Adrenal gland (tissue), 12 donors: ENCODE results near the gene DIAPH1. TPM values are rescaled to one million over a fixed set of nuclear protein-coding genes. Genes with fewer than 3 reads are reported as not detected.

ENCODE experiments used
- DNase-seq, 7 donors: peaks; one replicate each; pipeline ENCODE4 v3.0.0-alpha.2; 2019 to 2020
- H3K27ac ChIP-seq, 5 donors: fragments of 200-600 bp; sonication (generic) in 4 of 5; 1 replicate in 3 of 5; 2 replicates in 2 of 5; pipeline versions ENCODE4 v1.5.1 to v1.8.0; 2016 to 2020; ENCODE audit warnings: mild to moderate bottlenecking in 1 of 5
- H3K27me3 ChIP-seq: fragments of 200-600 bp; 2 replicates; pipeline ENCODE4 v1.8.0; 2021
- H3K36me3 ChIP-seq, 2 donors: fragments of 200-600 bp; replicated peaks in 1 of 2; 1 replicate in 1 of 2; 2 replicates in 1 of 2; pipeline versions ENCODE4 v1.5.1 to v1.8.0; 2018 to 2022
- H3K4me1 ChIP-seq, 2 donors: fragments of 200-600 bp; replicated peaks in 1 of 2; 1 replicate in 1 of 2; 2 replicates in 1 of 2; pipeline versions ENCODE4 v1.5.1 to v1.8.0; 2018 to 2021
- H3K4me3 ChIP-seq, 4 donors: fragments of 200-600 bp; sonication (generic) in 3 of 4; one replicate each; pipeline ENCODE4 v1.5.1; 2016 to 2018
- H3K9me3 ChIP-seq, 3 donors: fragments of 200-600 bp; sonication (generic) in 1 of 3; replicated peaks in 1 of 3; 1 replicate in 2 of 3; 2 replicates in 1 of 3; pipeline versions ENCODE4 v1.5.1 to v1.8.0; 2016 to 2021
- POLR2A ChIP-seq, 2 donors: fragments of 450-650 bp; IDR thresholded peaks; one replicate each; pipeline ENCODE4 v1.6.1; 2017; ENCODE audit warnings: antibody characterized with exemption in 2 of 2, mild to moderate bottlenecking in 2 of 2, moderate library complexity in 1 of 2
- WGBS, 4 donors: extraction: QIAGEN DNeasy Blood & Tissue Kit in 2 of 4; methylation state at CpG; one replicate each; pipeline versions ENCODE4 v1.1.5 to v1.1.7; 2013 to 2017; 5-methylcytosine and 5-hydroxymethylcytosine counted together
- intact Hi-C, 2 donors: fragments of 100-400 bp; cut with DNase I; formaldehyde crosslinking; loops; one replicate each; pipeline versions ENCODE4 v1.14.1 to v1.15.0; 2022 to 2023
- polyA plus RNA-seq, 3 donors: library from polyadenylated mRNA; stranded (reverse); fragments of 200-250 nt in 2 of 3; fragments of 350-450 nt in 1 of 3; fragmentation: Illumina TruSeq in 1 of 3; extraction: RNeasy Lipid Tissue Mini Kit (QIAGEN cat#74804) in 1 of 3; gene quantifications; one replicate each; pipeline ENCODE4 v1.2.3, GENCODE V29; 2013 to 2014
- total RNA-seq, 9 donors: library from RNA; depleted of rRNA in 4 of 9; stranded (reverse); fragments of >200 nt in 4 of 9; fragments of 120-200 nt in 1 of 9; fragmentation: NEBNext Ultra II Directional in 1 of 9; extraction: Animal tissue kit (Norgen Biotek cat#: 25700) in 1 of 9; gene quantifications; one replicate each; pipeline versions ENCODE4 v1.1.0 to v1.2.4, GENCODE V29; 2013 to 2023
- TF ChIP-seq, protein P1 (sequence below), 6 experiments: fragments of 450-650 bp in 4 of 6; fragments of 200-600 bp in 2 of 6; sonication (generic) in 1 of 6; IDR thresholded peaks; 1 replicate in 5 of 6; 2 replicates in 1 of 6; pipeline versions ENCODE4 v1.5.1 to v1.8.0; 2016 to 2021; ENCODE audit warnings: antibody characterized with exemption in 6 of 6, mild to moderate bottlenecking in 2 of 6, moderate library complexity in 1 of 6
- donor health status: healthy with polysubstance abuse.
- donor health status: Bipolar disorder and iron deficiency.
- donor health status: DM: yes; HTN: yes; CAD: no.
- donor health status: DM: no; HTN: no; CAD: no.
- donor health status: DM: no; HTN: no; CAD: no.
- donor health status: DM: yes; HTN: yes; CAD: no.

DIAPH1 gene
- total and polyA plus RNA-seq, 12 donors = 17.8 to 91.2 (median 48.8) TPM

DNA sequence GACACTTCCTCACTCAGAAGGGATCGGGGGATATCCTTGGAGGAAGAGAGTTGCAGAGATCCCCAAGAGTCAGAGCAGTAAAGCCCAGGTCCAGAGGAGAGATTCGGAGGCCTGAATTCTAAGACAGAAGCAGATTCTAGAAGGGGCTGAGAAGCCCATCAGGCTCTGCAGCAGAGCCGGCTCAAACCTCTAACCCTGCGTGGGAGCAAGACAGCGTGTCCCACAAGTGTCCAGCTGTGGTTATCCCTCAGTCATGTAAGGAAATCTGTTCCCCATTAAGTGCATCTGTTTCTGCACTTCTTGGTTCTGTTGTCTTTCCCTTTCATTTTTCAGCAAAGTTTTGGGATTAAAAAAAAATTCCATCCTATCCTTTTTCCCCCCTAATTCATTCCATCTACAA lies 4.8 kb upstream of the DIAPH1 start:
- Histone ChIP-seq H3K36me3 (peaks cover 0 to 83% of the 10 kb centered on the region in 2 donors), H3K27me3 (no peaks in the 10 kb centered on the region), H3K4me1 (peaks cover 0 to 12% of the 10 kb centered on the region in 2 donors), H3K9me3 (no peaks in the 10 kb centered on the region), H3K4me3 (no peak overlapping the region), H3K27ac (no peak overlapping the region)
- TF ChIP-seq, protein P1, sequence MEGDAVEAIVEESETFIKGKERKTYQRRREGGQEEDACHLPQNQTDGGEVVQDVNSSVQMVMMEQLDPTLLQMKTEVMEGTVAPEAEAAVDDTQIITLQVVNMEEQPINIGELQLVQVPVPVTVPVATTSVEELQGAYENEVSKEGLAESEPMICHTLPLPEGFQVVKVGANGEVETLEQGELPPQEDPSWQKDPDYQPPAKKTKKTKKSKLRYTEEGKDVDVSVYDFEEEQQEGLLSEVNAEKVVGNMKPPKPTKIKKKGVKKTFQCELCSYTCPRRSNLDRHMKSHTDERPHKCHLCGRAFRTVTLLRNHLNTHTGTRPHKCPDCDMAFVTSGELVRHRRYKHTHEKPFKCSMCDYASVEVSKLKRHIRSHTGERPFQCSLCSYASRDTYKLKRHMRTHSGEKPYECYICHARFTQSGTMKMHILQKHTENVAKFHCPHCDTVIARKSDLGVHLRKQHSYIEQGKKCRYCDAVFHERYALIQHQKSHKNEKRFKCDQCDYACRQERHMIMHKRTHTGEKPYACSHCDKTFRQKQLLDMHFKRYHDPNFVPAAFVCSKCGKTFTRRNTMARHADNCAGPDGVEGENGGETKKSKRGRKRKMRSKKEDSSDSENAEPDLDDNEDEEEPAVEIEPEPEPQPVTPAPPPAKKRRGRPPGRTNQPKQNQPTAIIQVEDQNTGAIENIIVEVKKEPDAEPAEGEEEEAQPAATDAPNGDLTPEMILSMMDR (IDR thresholded peaks at IDR 0.05) = no peak
- TF ChIP-seq POLR2A (IDR thresholded peaks at IDR 0.05) = no peak
- intact Hi-C loops = loop anchor here (5.0 kb wide), 1 partner anchor 36 kb away; no protein-coding TSS in a partner anchor
- WGBS, 4 donors = 68 to 86% (median 72%) methylated on average over 5 of the region's 5 CpGs
- DNase-seq = no peak

DNA sequence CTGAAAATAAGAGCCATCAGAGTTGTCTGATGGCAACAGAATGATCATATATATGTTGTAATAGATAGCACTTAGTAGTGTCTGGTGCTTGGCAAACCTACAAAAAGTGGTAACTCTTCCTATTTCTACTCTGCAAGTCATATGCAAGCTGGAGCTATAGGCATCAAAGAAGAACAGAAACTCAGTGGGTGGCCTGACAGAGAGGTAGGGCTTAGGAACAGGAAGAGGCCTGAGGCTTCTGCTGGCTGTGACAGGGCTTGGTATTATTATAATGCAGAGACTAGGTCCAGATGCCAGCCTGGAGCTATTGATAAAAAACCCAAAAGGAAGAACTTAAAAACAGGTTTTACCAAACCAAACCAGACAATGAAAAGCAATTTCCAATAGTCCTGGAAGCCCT lies 4.4 kb upstream of the DIAPH1 start:
- H3K4me3 ChIP-seq = no peak overlapping the region
- no peaks in the 10 kb centered on the region for H3K27me3 ChIP-seq
- no peaks in the 10 kb centered on the region for H3K9me3 ChIP-seq
- intact Hi-C loops = loop anchor here (5.0 kb wide), 1 partner anchor 36 kb away; no protein-coding TSS in a partner anchor
- peak overlapping the region in 1 of 5 donors; percentile 36 for H3K27ac ChIP-seq
- no peak for DNase-seq
- TF ChIP-seq, protein P1 (IDR thresholded peaks at IDR 0.05) = no peak
- TF ChIP-seq POLR2A (IDR thresholded peaks at IDR 0.05) = no peak
- H3K4me1 ChIP-seq = peaks cover 0 to 12% of the 10 kb centered on the region in 2 donors
- peaks cover 0 to 79% of the 10 kb centered on the region in 2 donors for H3K36me3 ChIP-seq

DNA sequence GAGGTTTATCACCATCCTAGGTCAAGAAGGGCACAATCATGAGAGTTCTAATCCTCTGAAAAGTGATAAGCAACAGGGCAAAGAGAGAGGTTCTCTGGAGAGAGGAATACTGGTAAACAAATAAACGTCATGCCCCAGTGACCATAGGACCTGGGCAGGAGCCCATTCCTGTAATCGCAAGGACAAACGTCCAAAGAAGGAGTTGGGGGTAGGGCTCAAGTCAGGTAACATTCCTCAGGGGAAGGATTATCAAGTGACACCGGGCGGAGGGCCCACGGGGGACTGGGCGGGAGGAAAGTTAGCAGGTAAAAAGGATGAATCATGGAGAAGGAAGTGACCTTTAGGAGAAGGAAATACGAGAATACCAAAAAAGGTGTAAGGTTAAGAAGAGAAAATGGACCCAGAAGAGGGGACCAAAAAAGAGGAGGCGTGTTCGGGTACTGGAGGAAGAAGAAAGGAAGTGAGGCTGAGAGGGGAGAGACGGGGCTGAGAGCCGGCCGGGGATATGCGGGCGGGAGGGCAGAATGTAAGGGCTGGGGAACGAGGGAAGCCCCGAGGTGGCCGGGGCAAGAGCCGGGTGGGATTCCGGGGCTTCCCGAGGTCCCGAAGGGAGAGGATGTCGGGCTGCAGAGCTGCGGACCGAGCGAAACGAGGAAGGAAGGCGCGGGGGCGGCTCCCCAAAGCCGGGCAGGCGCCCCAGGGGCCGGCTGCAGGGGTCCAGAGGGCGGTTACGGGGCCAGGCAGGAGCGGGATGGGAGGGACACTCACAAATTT lies 583 bp downstream of the DIAPH1 start:
- Histone ChIP-seq H3K9me3 (no peaks in the 10 kb centered on the region), H3K4me3 (peak overlapping the region; percentile 49 to 81 (median 59)), H3K36me3 (peaks cover 0 to 34% of the 10 kb centered on the region in 2 donors), H3K27ac (peak overlapping the region; percentile 82 to 92 (median 92)), H3K27me3 (no peaks in the 10 kb centered on the region), H3K4me1 (peaks cover 13 to 29% of the 10 kb centered on the region in 2 donors)
- intact Hi-C loops = no loop called here
- 1% methylated on average over 35 to 36 of the region's 36 CpGs for WGBS, 4 donors
- DNase-seq = peak; percentile 63 to 77 (median 70)
- peak in 1 of 2 donors; percentile 40 for TF ChIP-seq POLR2A (IDR thresholded peaks at IDR 0.05)
- TF ChIP-seq, protein P1 (IDR thresholded peaks at IDR 0.05) = no peak

DNA sequence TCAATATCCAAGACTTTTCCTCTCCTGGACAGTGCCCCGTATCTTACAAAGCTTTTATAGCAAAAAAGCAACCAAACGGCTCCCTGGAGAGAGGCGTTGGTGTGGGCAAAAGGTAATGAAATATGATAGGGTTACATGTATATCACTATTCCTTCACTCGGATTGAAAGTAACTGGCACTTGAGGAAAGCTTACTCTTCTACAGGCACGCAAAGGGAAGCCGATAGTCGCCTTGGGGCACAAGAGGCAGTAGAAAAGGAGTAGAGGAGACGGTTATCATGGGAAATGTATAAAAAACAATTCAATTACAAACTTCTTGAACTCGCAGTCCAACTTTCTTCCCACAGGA lies 1.1 kb downstream of the DIAPH1 start:
- H3K4me1 ChIP-seq = peaks cover 13 to 29% of the 10 kb centered on the region in 2 donors
- H3K9me3 ChIP-seq = no peaks in the 10 kb centered on the region
- peaks cover 0 to 29% of the 10 kb centered on the region in 2 donors for H3K36me3 ChIP-seq
- TF ChIP-seq POLR2A (IDR thresholded peaks at IDR 0.05) = no peak
- TF ChIP-seq, protein P1 (IDR thresholded peaks at IDR 0.05) = no peak
- WGBS, 4 donors = 3 to 6% (median 4%) methylated on average over 9 of the region's 9 CpGs
- H3K27me3 ChIP-seq = no peaks in the 10 kb centered on the region
- intact Hi-C loops = no loop called here
- peak overlapping the region; percentile 82 to 92 (median 92) for H3K27ac ChIP-seq
- H3K4me3 ChIP-seq = peak overlapping the region in 3 of 4 donors; percentile 49 to 81 (median 55)
- no peak for DNase-seq
